ENCODE measurements around the gene OGN. TPM values are rescaled to one million over a fixed set of nuclear protein-coding genes. Genes with fewer than 3 reads are reported as not detected.

The OGN gene
- total and polyA plus RNA-seq, 10 of the 15 experiments (the other 5 are each of a cell fraction or from before 2014, with no cell fraction given), result 0.04 to 2.5 (median 0.15) TPM; not detected in 4

GRCh38 chr9:92402826-92403745, 1.3 kb downstream of the OGN start (continued):
- no peak for TF ChIP-seq REST (IDR thresholded peaks at IDR 0.05; ENCODE audit: low read depth, low read length)
- TF ChIP-seq MEF2A (IDR thresholded peaks at IDR 0.05; ENCODE audit: insufficient read depth, low read depth, low read length), result no peak
- no peak for TF ChIP-seq HDAC2 (IDR thresholded peaks at IDR 0.05)

DNA sequence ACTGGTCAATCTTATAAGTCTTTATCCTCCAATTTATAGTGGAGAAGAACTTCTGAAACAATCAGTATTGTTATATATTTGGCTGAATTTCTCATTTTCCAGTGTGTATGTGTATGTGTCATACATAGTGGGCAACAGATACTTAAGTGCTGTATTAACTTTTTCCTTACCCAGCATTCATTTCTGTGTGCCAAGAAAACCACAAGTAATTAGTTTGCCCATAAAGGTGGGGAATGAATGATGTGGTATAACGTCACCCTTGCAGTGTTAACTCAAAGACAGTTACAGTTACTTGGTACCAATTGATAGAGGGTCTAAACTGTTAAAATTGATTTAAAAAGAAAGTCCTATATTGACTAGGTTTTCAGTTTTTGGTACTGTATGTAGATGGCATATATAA, 2.0 kb downstream of the OGN start:
- Histone ChIP-seq H3K4me2 (ENCODE audit: control insufficient read depth, insufficient read depth) (no peak overlapping the region), H3K36me3 (ENCODE audit: control insufficient read depth in 2 of 2, insufficient read depth in 2 of 2, low read length in 1 of 2) (no peaks in the 10 kb centered on the region), H3K9ac (ENCODE audit: control insufficient read depth, insufficient read depth, low read length) (no peak overlapping the region), H4K20me1 (ENCODE audit: control insufficient read depth, insufficient read depth) (no peaks in the 10 kb centered on the region), H3K79me2 (ENCODE audit: control insufficient read depth, insufficient read depth, low read length) (no peaks in the 10 kb centered on the region), H3K9me3 (replicated peaks; ENCODE audit: control insufficient read depth, insufficient read depth, low read length) (no peaks in the 10 kb centered on the region), H3K27ac (ENCODE audit: control insufficient read depth, insufficient read depth) (no peak overlapping the region), H3K27me3 (replicated peaks in 1 of 2; ENCODE audit: control insufficient read depth in 2 of 2, insufficient read depth in 2 of 2, low read length in 1 of 2) (no peaks in the 10 kb centered on the region), H3K4me1 (ENCODE audit: control insufficient read depth, insufficient read depth, low read length) (no peaks in the 10 kb centered on the region), H3K4me3 (no peak overlapping the region), H2AFZ (ENCODE audit: control insufficient read depth, low read depth, low read length) (no peak overlapping the region)
- intact Hi-C loops (cut with micrococcal nuclease; ENCODE audit: unreplicated experiment) (no loop called here), in situ Hi-C loops (cut with MboI) (no loop called here)
- BruUV-seq (replicated peaks), result no TSS peak
- FAIRE-seq, result no peak
- ChIA-PET POLR2A (no interaction called here), RAD21 (ENCODE audit: unreplicated experiment) (no interaction called here), SMC1A (ENCODE audit: uncharacterized antibody, unreplicated experiment) (no interaction called here), CTCF (no interaction called here)
- TF ChIP-seq POLR2AphosphoS2 (IDR thresholded peaks at IDR 0.05; ENCODE audit: low read depth, low read length) (no peak), MTA2 (IDR thresholded peaks at IDR 0.05; ENCODE audit: low read depth) (no peak)
- DNase-seq (ENCODE audit: low read depth, low spot score), result no peak
- 83% methylated on average over 1 of the region's 1 CpG for WGBS (ENCODE audit: insufficient coverage, insufficient replicate concordance, low lambda C conversion rate, missing lambda C conversion rate)
- ATAC-seq, result peak; percentile 27; the same call in 1 of the 3 replicates

Measured in GM12878 (cell line).